HUES6 (cell line): ENCODE results near the gene OR13C5.
"Not testable (repeated sequence)": the region's sequence is repeated elsewhere in the genome, so short reads cannot be mapped to it uniquely, and the experiment has no call there.

Experiments
- H3K27ac ChIP-seq: 2 replicates; pipeline ENCODE4 v1.7.0; 2013; ENCODE audit warnings: low read depth, mild to moderate bottlenecking, low read length, inconsistent platforms
- H3K27me3 ChIP-seq: 2 replicates; pipeline ENCODE4 v1.6.1; 2013; ENCODE audit warnings: low read length; ENCODE audit not compliant: control insufficient read depth, insufficient read depth
- H3K36me3 ChIP-seq: 2 replicates; pipeline ENCODE4 v1.6.1; 2013; ENCODE audit warnings: low read length; ENCODE audit not compliant: control insufficient read depth, insufficient read depth
- H3K4me1 ChIP-seq: 2 replicates; pipeline ENCODE4 v1.6.1; 2013; ENCODE audit warnings: low read length; ENCODE audit not compliant: control insufficient read depth, insufficient read depth
- H3K4me3 ChIP-seq: 2 replicates; pipeline ENCODE4 v1.5.1; 2013; ENCODE audit warnings: low read depth, low read length
- H3K9ac ChIP-seq: one replicate; pipeline ENCODE4 v1.6.1; 2013; ENCODE audit warnings: mild to moderate bottlenecking, low read length
- H3K9me3 ChIP-seq: 2 replicates; pipeline ENCODE4 v1.6.1; 2013; ENCODE audit warnings: low read depth, low read length; ENCODE audit not compliant: control insufficient read depth, insufficient read depth

The OR13C5 gene

GRCh38 chr9:104599313-104599712, at the start of gene OR13C5:
OR13C5 (minus strand) TSS chr9:104599413; CDS start chr9:104599413, 0 bp downstream.
- H3K9me3 ChIP-seq, H3K4me3 ChIP-seq, H3K27ac ChIP-seq, H3K4me1 ChIP-seq, H3K9ac ChIP-seq, H3K36me3 ChIP-seq, H3K27me3 ChIP-seq: not testable (repeated sequence)

GRCh38 chr9:104635456-104635855, 36.2 kb upstream of the OR13C5 start:
- H3K4me3 ChIP-seq = no peak overlapping the region
- no peak overlapping the region for H3K9ac ChIP-seq
- peaks cover 6% of the 10 kb centered on the region for H3K9me3 ChIP-seq
- no peaks in the 10 kb centered on the region for H3K27me3 ChIP-seq
- no peaks in the 10 kb centered on the region for H3K36me3 ChIP-seq
- no peak overlapping the region for H3K27ac ChIP-seq
- H3K4me1 ChIP-seq = no peaks in the 10 kb centered on the region

GRCh38 chr9:104633976-104634520, 34.8 kb upstream of the OR13C5 start:
- Histone ChIP-seq H3K4me1 (no peaks in the 10 kb centered on the region), H3K27ac (no peak overlapping the region), H3K36me3 (no peaks in the 10 kb centered on the region), H3K4me3 (no peak overlapping the region), H3K9me3 (no peaks in the 10 kb centered on the region; the same call in 1 of the 2 replicates), H3K9ac (no peak overlapping the region), H3K27me3 (no peaks in the 10 kb centered on the region)

- not testable (repeated sequence) for H3K9ac ChIP-seq, H3K36me3 ChIP-seq, H3K4me3 ChIP-seq, H3K27ac ChIP-seq, H3K27me3 ChIP-seq, H3K9me3 ChIP-seq, H3K4me1 ChIP-seq
Measured at GRCh38 chr9:104625964-104626363, 26.8 kb upstream of the OR13C5 start.

GRCh38 chr9:104618104-104618503, 18.9 kb upstream of the OR13C5 start, which contains the start of gene OR13C9:
OR13C9 (minus strand) TSS chr9:104618204; CDS start chr9:104618204, 0 bp downstream.
- Histone ChIP-seq H3K27me3 (no peaks in the 10 kb centered on the region), H3K9me3 (no peaks in the 10 kb centered on the region), H3K9ac (no peak within 1 kb of the TSS), H3K27ac (no peak within 1 kb of the TSS), H3K36me3 (no peaks in the 10 kb centered on the region), H3K4me3 (no peak within 1 kb of the TSS), H3K4me1 (no peaks in the 10 kb centered on the region)

- Histone ChIP-seq H3K36me3 (no peaks in the 10 kb centered on the region), H3K4me1 (no peaks in the 10 kb centered on the region), H3K9ac (no peak overlapping the region), H3K4me3 (no peak overlapping the region), H3K9me3 (no peaks in the 10 kb centered on the region), H3K27me3 (no peaks in the 10 kb centered on the region), H3K27ac (no peak overlapping the region)
Measured at GRCh38 chr9:104617418-104617817, 18.2 kb upstream of the OR13C5 start.

- H3K4me3 ChIP-seq = no peak overlapping the region
- no peak overlapping the region for H3K9ac ChIP-seq
- H3K27ac ChIP-seq = no peak overlapping the region
Measured at GRCh38 chr9:104611213-104611612, 12.0 kb upstream of the OR13C5 start.

GRCh38 chr9:104608336-104608735, 9.1 kb upstream of the OR13C5 start:
- H3K4me3 ChIP-seq = no peak overlapping the region

More at GRCh38 chr9:104611213-104611612, 12.0 kb upstream of the OR13C5 start:
- no peaks in the 10 kb centered on the region for H3K9me3 ChIP-seq
- no peaks in the 10 kb centered on the region for H3K4me1 ChIP-seq
- H3K27me3 ChIP-seq = no peaks in the 10 kb centered on the region
- H3K36me3 ChIP-seq = no peaks in the 10 kb centered on the region

GRCh38 chr9:104606152-104606551, 6.9 kb upstream of the OR13C5 start:
- Histone ChIP-seq H3K36me3 (no peaks in the 10 kb centered on the region), H3K4me1 (no peaks in the 10 kb centered on the region), H3K9me3 (no peaks in the 10 kb centered on the region), H3K9ac (no peak overlapping the region), H3K4me3 (no peak overlapping the region), H3K27me3 (no peaks in the 10 kb centered on the region), H3K27ac (no peak overlapping the region)

More at GRCh38 chr9:104608336-104608735, 9.1 kb upstream of the OR13C5 start:
- Histone ChIP-seq H3K4me1 (no peaks in the 10 kb centered on the region), H3K27me3 (no peaks in the 10 kb centered on the region), H3K27ac (no peak overlapping the region), H3K36me3 (no peaks in the 10 kb centered on the region), H3K9ac (no peak overlapping the region), H3K9me3 (no peaks in the 10 kb centered on the region)

- not testable (repeated sequence) for H3K4me3 ChIP-seq, H3K4me1 ChIP-seq, H3K27me3 ChIP-seq, H3K36me3 ChIP-seq, H3K9ac ChIP-seq, H3K9me3 ChIP-seq, H3K27ac ChIP-seq
Measured at GRCh38 chr9:104605527-104605926, 6.3 kb upstream of the OR13C5 start, which contains the start of gene OR13C2. OR13C2 (minus strand) TSS chr9:104605627; CDS start chr9:104605627, 0 bp downstream.

GRCh38 chr9:104604801-104605200, 5.6 kb upstream of the OR13C5 start:
- no peaks in the 10 kb centered on the region for H3K36me3 ChIP-seq
- H3K9ac ChIP-seq = no peak overlapping the region
- no peak overlapping the region for H3K27ac ChIP-seq
- H3K27me3 ChIP-seq = no peaks in the 10 kb centered on the region
- no peak overlapping the region for H3K4me3 ChIP-seq
- H3K4me1 ChIP-seq = no peaks in the 10 kb centered on the region
- no peaks in the 10 kb centered on the region for H3K9me3 ChIP-seq
